Heart left ventricle (tissue), 16 donors: Measurements from ENCODE around the gene MPP4. TPM values are rescaled to one million over a fixed set of nuclear protein-coding genes. Genes with fewer than 3 reads are reported as not detected.

Experiments
- ATAC-seq, 4 donors: fragments of 200-7000 bp; cut with Tn5 transposase; one replicate each; pipeline ENCODE4 v1.9.1; 2020 to 2022; ENCODE audit warnings: moderate library complexity in 4 of 4, mild to moderate bottlenecking in 3 of 4, moderate number of reproducible peaks in 1 of 4
- DNase-seq, 5 donors: peaks; one replicate each; pipeline ENCODE4 v3.0.0-alpha.2; 2020
- H3K27ac ChIP-seq, 12 donors: fragments of 200-600 bp; sonication (generic) in 4 of 12; one replicate each; pipeline versions ENCODE4 v1.5.0 to v1.8.0; 2016 to 2022; ENCODE audit warnings: mild to moderate bottlenecking in 2 of 12
- H3K27me3 ChIP-seq, 9 donors: fragments of 200-600 bp; sonication (generic) in 2 of 9; one replicate each; pipeline versions ENCODE4 v1.5.1 to v1.8.0; 2016 to 2022; ENCODE audit warnings: mild to moderate bottlenecking in 3 of 9
- H3K36me3 ChIP-seq, 9 donors: fragments of 200-600 bp; sonication (generic) in 2 of 9; one replicate each; pipeline versions ENCODE4 v1.5.0 to v1.8.0; 2018 to 2022; ENCODE audit warnings: mild to moderate bottlenecking in 2 of 9
- H3K4me1 ChIP-seq, 12 donors: fragments of 200-600 bp; sonication (generic) in 4 of 12; one replicate each; pipeline versions ENCODE4 v1.5.0 to v1.8.0; 2016 to 2022; ENCODE audit warnings: mild to moderate bottlenecking in 3 of 12
- H3K4me3 ChIP-seq, 12 donors: fragments of 200-600 bp; sonication (generic) in 4 of 12; one replicate each; pipeline versions ENCODE4 v1.5.0 to v1.8.0; 2017 to 2022; ENCODE audit warnings: mild to moderate bottlenecking in 9 of 12, moderate library complexity in 4 of 12
- H3K9me3 ChIP-seq, 12 donors: fragments of 200-600 bp; sonication (generic) in 4 of 12; one replicate each; pipeline versions ENCODE4 v1.5.0 to v1.8.0; 2016 to 2022; ENCODE audit warnings: mild to moderate bottlenecking in 1 of 12
- CTCF ChIP-seq, 12 donors: fragments of 200-600 bp; sonication (generic) in 4 of 12; IDR thresholded peaks; one replicate each; pipeline versions ENCODE4 v1.5.0 to v1.8.0; 2018 to 2022; ENCODE audit warnings: antibody characterized with exemption in 12 of 12, mild to moderate bottlenecking in 5 of 12
- POLR2A ChIP-seq, 2 donors: fragments of 450-650 bp; IDR thresholded peaks; one replicate each; pipeline ENCODE4 v1.6.1; 2017; ENCODE audit warnings: antibody characterized with exemption in 2 of 2, mild to moderate bottlenecking in 2 of 2, moderate library complexity in 2 of 2
- WGBS, 4 donors: extraction: QIAGEN DNeasy Blood & Tissue Kit in 2 of 4; methylation state at CpG; one replicate each; pipeline versions ENCODE4 v1.1.5 to v1.1.7; 2013 to 2018; 5-methylcytosine and 5-hydroxymethylcytosine counted together
- intact Hi-C, 10 donors: fragments of 100-400 bp; cut with DNase I; formaldehyde crosslinking; loops; one replicate each; pipeline versions ENCODE4 v1.11.1 to v1.14.2; 2022
- polyA plus RNA-seq, 2 donors: library from polyadenylated mRNA; stranded (reverse); fragments of 200-250 nt; gene quantifications; one replicate each; pipeline ENCODE4 v1.2.3, GENCODE V29; 2013
- total RNA-seq, 9 donors: library from RNA; depleted of rRNA in 2 of 9; stranded (reverse); fragments of >200 nt in 2 of 9; fragmentation: NEBNext Ultra II Directional in 3 of 9; extraction: Animal tissue kit (Norgen Biotek cat#: 25700) in 3 of 9; gene quantifications; one replicate each; pipeline versions ENCODE4 v1.1.0 to v1.2.4, GENCODE V29; 2016 to 2023
- donor health status: ischemic (EF 13 %, LVEDD 7.1; RV severe dilation, severe dysfunction).
- donor health status: healthy with polysubstance abuse.
- donor health status: DM: no; HTN: yes; CAD: no.
- donor health status: DM: no; HTN: no; CAD: no.
- donor health status: ischemic (EF 25% LVEDD 6.9; RV normal size, moderate dysfunction).
- donor health status: ischemic (EF 25% LVEDD 5.7; RV mildly dilated, moderate dysfunction).
- donor health status: healthy.
- donor health status: DM: yes; HTN: yes; CAD: no.
- donor health status: ischemic (EF 35%, LVEDD 5.7; RV mildly dilated, moderate dysfunction).
- donor health status: nonischemic (EF 11% LVEDD 7.7; RV severe dilation, severe dysfunction).
- donor health status: DM: yes; HTN: yes; CAD: no.
- donor health status: PGD.
- donor health status: ischemic (EF 29% LVEDD 5.4; RV normal size, mild dysfunction).
- donor health status: nonischemic (EF 23%, LVEDD 6.1; RV moderate dilation, normal function).

MPP4 gene
- total and polyA plus RNA-seq, 11 donors = 0.24 to 0.25 (median 0.24) TPM; not detected in 8

GRCh38 chr2:201707142-201707541, 8.7 kb upstream of the MPP4 start:
- H3K9me3 ChIP-seq = no peaks in the 10 kb centered on the region
- peaks cover 0 to 100% (median 90%) of the 10 kb centered on the region in 9 donors for H3K36me3 ChIP-seq
- intact Hi-C loops = no loop called here
- DNase-seq = no peak
- H3K4me3 ChIP-seq = no peak overlapping the region
- no peaks in the 10 kb centered on the region for H3K4me1 ChIP-seq
- no peak for ATAC-seq
- H3K27ac ChIP-seq = no peak overlapping the region
- no peak for TF ChIP-seq CTCF (IDR thresholded peaks at IDR 0.05)
- TF ChIP-seq POLR2A (IDR thresholded peaks at IDR 0.05) = no peak
- no peaks in the 10 kb centered on the region for H3K27me3 ChIP-seq
- WGBS, 4 donors = 91 to 100% (median 96%) methylated on average over 1 of the region's 1 CpG

GRCh38 chr2:201704536-201704935, 6.1 kb upstream of the MPP4 start:
- H3K36me3 ChIP-seq = peaks cover 0 to 97% (median 90%) of the 10 kb centered on the region in 9 donors
- intact Hi-C loops = no loop called here
- no peak for ATAC-seq
- no peak overlapping the region for H3K4me3 ChIP-seq
- TF ChIP-seq POLR2A (IDR thresholded peaks at IDR 0.05) (no peak), CTCF (IDR thresholded peaks at IDR 0.05) (no peak)
- no peaks in the 10 kb centered on the region for H3K9me3 ChIP-seq
- no peak for DNase-seq
- no peaks in the 10 kb centered on the region for H3K27me3 ChIP-seq
- no peak overlapping the region for H3K27ac ChIP-seq
- peaks cover 0 to 4% (median 0%) of the 10 kb centered on the region in 12 donors for H3K4me1 ChIP-seq
- 81 to 87% (median 86%) methylated on average over 5 of the region's 5 CpGs for WGBS, 4 donors

DNA sequence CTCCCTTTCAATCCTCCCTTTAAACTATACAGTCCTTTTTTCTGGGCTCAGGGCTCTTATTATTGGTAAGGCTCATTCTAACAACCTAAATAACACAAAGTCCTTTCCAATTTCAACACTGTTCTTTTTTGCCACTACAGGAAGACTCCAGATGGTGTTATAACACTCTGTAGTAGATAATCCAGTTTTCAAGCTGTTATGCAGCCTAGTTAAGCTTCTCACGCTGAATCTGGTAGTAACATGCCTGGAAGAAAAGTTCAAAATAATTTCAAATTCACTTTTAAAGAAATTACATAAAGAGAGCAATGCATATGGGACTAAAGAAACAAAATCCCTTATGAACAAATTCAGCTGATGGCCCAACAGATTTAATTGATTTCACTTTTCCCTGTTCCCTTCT, 3.2 kb upstream of the MPP4 start:
- Histone ChIP-seq H3K27ac (no peak overlapping the region), H3K9me3 (no peaks in the 10 kb centered on the region), H3K36me3 (peaks cover 0 to 68% (median 61%) of the 10 kb centered on the region in 9 donors), H3K4me1 (peaks cover under 1 to 24% (median 13%) of the 10 kb centered on the region in 12 donors), H3K4me3 (no peak overlapping the region), H3K27me3 (no peaks in the 10 kb centered on the region)
- DNase-seq (no peak), ATAC-seq (no peak)
- intact Hi-C loops = no loop called here
- WGBS, 4 donors = 95 to 97% (median 96%) methylated on average over 1 of the region's 1 CpG
- TF ChIP-seq CTCF (IDR thresholded peaks at IDR 0.05) (no peak), POLR2A (IDR thresholded peaks at IDR 0.05) (no peak)

DNA sequence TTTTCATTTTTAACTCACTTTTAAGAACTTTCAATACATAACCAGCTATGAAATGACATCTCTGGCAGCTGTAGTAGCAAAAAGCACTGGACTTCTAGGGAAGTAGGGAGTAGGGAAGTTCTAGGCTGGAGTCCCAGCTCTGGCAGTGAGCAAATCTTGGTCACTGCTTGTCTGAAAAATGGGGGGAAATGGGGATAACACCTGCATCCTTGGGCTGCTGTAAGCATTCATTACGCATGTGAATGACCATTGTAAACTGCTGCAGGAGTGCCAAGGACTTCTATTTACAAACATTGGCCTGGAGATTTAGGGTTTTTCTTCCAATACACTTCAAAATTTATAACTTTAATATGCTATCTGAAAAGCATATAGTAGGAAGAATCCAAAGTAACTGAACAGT, 972 bp upstream of the MPP4 start:
- intact Hi-C loops = no loop called here
- WGBS, 4 donors = 57 to 67% (median 63%) methylated on average over 1 of the region's 1 CpG
- H3K27me3 ChIP-seq = no peaks in the 10 kb centered on the region
- no peaks in the 10 kb centered on the region for H3K9me3 ChIP-seq
- no peak overlapping the region for H3K4me3 ChIP-seq
- no peak for DNase-seq
- peaks cover 2 to 35% (median 16%) of the 10 kb centered on the region in 12 donors for H3K4me1 ChIP-seq
- peaks cover 0 to 46% (median 41%) of the 10 kb centered on the region in 9 donors for H3K36me3 ChIP-seq
- TF ChIP-seq POLR2A (IDR thresholded peaks at IDR 0.05) (no peak), CTCF (IDR thresholded peaks at IDR 0.05) (no peak)
- peak overlapping the region in 2 of 12 donors; percentile 39 to 42 for H3K27ac ChIP-seq
- no peak for ATAC-seq
